Measurements from ENCODE around the gene CAMK4.

DNA sequence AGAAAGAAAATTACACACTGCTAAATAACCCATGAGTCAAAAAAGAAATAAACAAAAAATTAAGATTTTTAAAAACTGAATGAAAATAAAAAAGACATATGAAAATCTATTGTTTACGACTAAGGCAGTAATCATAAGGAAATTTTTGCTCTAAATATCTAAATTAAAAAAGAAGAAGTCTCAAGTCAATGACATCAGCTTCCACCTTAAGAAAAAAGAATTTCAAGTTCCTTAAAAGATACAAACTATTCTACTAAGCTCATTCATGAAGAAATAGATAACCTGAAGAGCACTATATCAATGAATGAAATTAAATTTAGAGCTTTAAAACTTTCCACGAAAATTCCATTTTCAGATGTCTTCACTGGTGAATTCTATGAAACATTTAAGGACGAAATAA, 303.9 kb downstream of the CAMK4 start:
- TF ChIP-seq, protein P1, sequence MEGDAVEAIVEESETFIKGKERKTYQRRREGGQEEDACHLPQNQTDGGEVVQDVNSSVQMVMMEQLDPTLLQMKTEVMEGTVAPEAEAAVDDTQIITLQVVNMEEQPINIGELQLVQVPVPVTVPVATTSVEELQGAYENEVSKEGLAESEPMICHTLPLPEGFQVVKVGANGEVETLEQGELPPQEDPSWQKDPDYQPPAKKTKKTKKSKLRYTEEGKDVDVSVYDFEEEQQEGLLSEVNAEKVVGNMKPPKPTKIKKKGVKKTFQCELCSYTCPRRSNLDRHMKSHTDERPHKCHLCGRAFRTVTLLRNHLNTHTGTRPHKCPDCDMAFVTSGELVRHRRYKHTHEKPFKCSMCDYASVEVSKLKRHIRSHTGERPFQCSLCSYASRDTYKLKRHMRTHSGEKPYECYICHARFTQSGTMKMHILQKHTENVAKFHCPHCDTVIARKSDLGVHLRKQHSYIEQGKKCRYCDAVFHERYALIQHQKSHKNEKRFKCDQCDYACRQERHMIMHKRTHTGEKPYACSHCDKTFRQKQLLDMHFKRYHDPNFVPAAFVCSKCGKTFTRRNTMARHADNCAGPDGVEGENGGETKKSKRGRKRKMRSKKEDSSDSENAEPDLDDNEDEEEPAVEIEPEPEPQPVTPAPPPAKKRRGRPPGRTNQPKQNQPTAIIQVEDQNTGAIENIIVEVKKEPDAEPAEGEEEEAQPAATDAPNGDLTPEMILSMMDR (IDR thresholded peaks at IDR 0.05) = no peak
- no peak for TF ChIP-seq POLR2A (IDR thresholded peaks at IDR 0.05)
